Breast epithelium (tissue), 4 donors: ENCODE measurements around the gene DIP2A. TPM values are rescaled to one million over a fixed set of nuclear protein-coding genes. Genes with fewer than 3 reads are reported as not detected.

ENCODE experiments used
- DNase-seq, 2 donors: peaks; one replicate each; pipeline ENCODE4 v3.0.0-alpha.2; 2019; ENCODE audit warnings: low spot score in 2 of 2
- H3K27ac ChIP-seq, 2 donors: fragments of 200-600 bp; sonication (generic) in 1 of 2; one replicate each; pipeline ENCODE4 v1.5.1; 2016 to 2019; ENCODE audit warnings: mild to moderate bottlenecking in 1 of 2
- H3K27me3 ChIP-seq, 2 donors: fragments of 200-600 bp; sonication (generic) in 1 of 2; one replicate each; pipeline versions ENCODE4 v1.5.1 to v1.6.0; 2017 to 2019; ENCODE audit warnings: control low read depth in 1 of 2, mild to moderate bottlenecking in 1 of 2
- H3K36me3 ChIP-seq: fragments of 200-600 bp; one replicate; pipeline ENCODE4 v1.5.1; 2019
- H3K4me1 ChIP-seq, 2 donors: fragments of 200-600 bp; sonication (generic); one replicate each; pipeline ENCODE4 v1.5.1; 2016 to 2019; ENCODE audit warnings: control low read depth in 1 of 2
- H3K4me3 ChIP-seq, 3 donors: fragments of 200-600 bp; sonication (generic); 1 replicate in 2 of 3; 2 replicates in 1 of 3; pipeline ENCODE4 v1.5.1; 2016 to 2019; ENCODE audit warnings: mild to moderate bottlenecking in 3 of 3, moderate library complexity in 2 of 3
- H3K9me3 ChIP-seq, 2 donors: fragments of 200-600 bp; sonication (generic) in 1 of 2; one replicate each; pipeline ENCODE4 v1.5.1; 2016 to 2019; ENCODE audit warnings: control low read depth in 1 of 2
- CTCF ChIP-seq, 3 donors: fragments of 450-650 bp; IDR thresholded peaks; one replicate each; pipeline ENCODE4 v1.5.1; 2016 to 2017; ENCODE audit warnings: antibody characterized with exemption in 3 of 3, mild to moderate bottlenecking in 3 of 3, moderate library complexity in 3 of 3
- POLR2A ChIP-seq: fragments of 450-650 bp; IDR thresholded peaks from one replicate; pipeline ENCODE4 v1.6.1; 2016; ENCODE audit warnings: antibody characterized with exemption, mild to moderate bottlenecking, moderate library complexity
- POLR2AphosphoS5 ChIP-seq, 3 donors: sonication (generic); formaldehyde crosslinking; IDR thresholded peaks; one replicate each; pipeline ENCODE4 v1.6.1; 2017; ENCODE audit warnings: antibody characterized with exemption in 3 of 3
- intact Hi-C: fragments of 100-400 bp; cut with DNase I; formaldehyde crosslinking; loops from one replicate; pipeline ENCODE4 v1.15.1; 2023; ENCODE audit warnings: low total_unique reads
- total RNA-seq, 3 donors: library from RNA; depleted of rRNA; stranded (reverse); fragments of >200 nt; gene quantifications; one replicate each; pipeline ENCODE4 v1.1.0, GENCODE V29; 2016

Gene DIP2A
- total RNA-seq, 3 donors from 2014 or later: 32.6 to 43.9 (median 42.0) TPM

- intact Hi-C loops: no loop called here
- no peaks in the 10 kb centered on the region for H3K36me3 ChIP-seq
- no peaks in the 10 kb centered on the region for H3K9me3 ChIP-seq
- TF ChIP-seq CTCF (IDR thresholded peaks at IDR 0.05): no peak
- TF ChIP-seq POLR2AphosphoS5 (IDR thresholded peaks at IDR 0.05): no peak
- no peak for TF ChIP-seq POLR2A
- DNase-seq: no peak
- no peak overlapping the region for H3K27ac ChIP-seq
- H3K4me1 ChIP-seq: no peaks in the 10 kb centered on the region
- H3K4me3 ChIP-seq: no peak overlapping the region
- H3K27me3 ChIP-seq: no peaks in the 10 kb centered on the region
These were observed 24.1 kb downstream of the DIP2A start for GRCh38 chr21:46482846-46483231.

GRCh38 chr21:46483300-46484295, 24.9 kb downstream of the DIP2A start:
- H3K4me3 ChIP-seq: no peak overlapping the region
- DNase-seq: no peak
- no peak overlapping the region for H3K27ac ChIP-seq
- TF ChIP-seq POLR2A: no peak
- TF ChIP-seq POLR2AphosphoS5 (IDR thresholded peaks at IDR 0.05): no peak
- TF ChIP-seq CTCF (IDR thresholded peaks at IDR 0.05): no peak
- H3K27me3 ChIP-seq: no peaks in the 10 kb centered on the region
- no peaks in the 10 kb centered on the region for H3K36me3 ChIP-seq
- H3K4me1 ChIP-seq: no peaks in the 10 kb centered on the region
- intact Hi-C loops: no loop called here
- H3K9me3 ChIP-seq: no peaks in the 10 kb centered on the region

- Histone ChIP-seq H3K4me1 (no peaks in the 10 kb centered on the region), H3K9me3 (no peaks in the 10 kb centered on the region), H3K27me3 (no peaks in the 10 kb centered on the region), H3K27ac (no peak overlapping the region), H3K36me3 (no peaks in the 10 kb centered on the region), H3K4me3 (no peak overlapping the region)
- no peak for TF ChIP-seq POLR2AphosphoS5 (IDR thresholded peaks at IDR 0.05)
- TF ChIP-seq POLR2A: no peak
- no peak for TF ChIP-seq CTCF (IDR thresholded peaks at IDR 0.05)
- intact Hi-C loops: no loop called here
- DNase-seq: no peak
These were observed 27.9 kb downstream of the DIP2A start for GRCh38 chr21:46486481-46487126.

GRCh38 chr21:46489162-46489663, 30.5 kb downstream of the DIP2A start:
- no peaks in the 10 kb centered on the region for H3K4me1 ChIP-seq
- H3K36me3 ChIP-seq: no peaks in the 10 kb centered on the region
- no peaks in the 10 kb centered on the region for H3K9me3 ChIP-seq
- TF ChIP-seq POLR2AphosphoS5 (IDR thresholded peaks at IDR 0.05) (no peak), CTCF (IDR thresholded peaks at IDR 0.05) (no peak), POLR2A (no peak)
- intact Hi-C loops: no loop called here
- H3K27ac ChIP-seq: no peak overlapping the region
- H3K4me3 ChIP-seq: no peak overlapping the region
- no peaks in the 10 kb centered on the region for H3K27me3 ChIP-seq
- DNase-seq: no peak

GRCh38 chr21:46489800-46490199, 31.1 kb downstream of the DIP2A start:
- no peaks in the 10 kb centered on the region for H3K27me3 ChIP-seq
- TF ChIP-seq POLR2A: no peak
- TF ChIP-seq POLR2AphosphoS5 (IDR thresholded peaks at IDR 0.05): no peak
- no peak for TF ChIP-seq CTCF (IDR thresholded peaks at IDR 0.05)
- no peak for DNase-seq
- H3K4me3 ChIP-seq: no peak overlapping the region
- no peaks in the 10 kb centered on the region for H3K9me3 ChIP-seq
- H3K27ac ChIP-seq: no peak overlapping the region
- H3K36me3 ChIP-seq: no peaks in the 10 kb centered on the region
- H3K4me1 ChIP-seq: no peaks in the 10 kb centered on the region
- intact Hi-C loops: no loop called here
